ENCODE measurements around the gene NR1H3.

GRCh38 chr11:47251751-47252150, 6.0 kb upstream of the NR1H3 start:
- no peak for TF ChIP-seq RAD21 (IDR thresholded peaks at IDR 0.05; ENCODE audit: low read depth)
- TF ChIP-seq REST (IDR thresholded peaks at IDR 0.05; ENCODE audit: low read depth) = no peak
- TF ChIP-seq TAF1 (IDR thresholded peaks at IDR 0.05; ENCODE audit: low read depth) = no peak
- no peak for TF ChIP-seq EP300 (IDR thresholded peaks at IDR 0.05; ENCODE audit: borderline replicate concordance)
- TF ChIP-seq USF1 (IDR thresholded peaks at IDR 0.05) = no peak
- no peak for TF ChIP-seq MAX (IDR thresholded peaks at IDR 0.05)
- no peak for TF ChIP-seq YY1 (IDR thresholded peaks at IDR 0.05; ENCODE audit: low read depth)
- no peak for TF ChIP-seq NFIC (IDR thresholded peaks at IDR 0.05)
- no peak for TF ChIP-seq TCF12 (IDR thresholded peaks at IDR 0.05; ENCODE audit: low read depth)
- TF ChIP-seq CEBPB (IDR thresholded peaks at IDR 0.05) = no peak
